GM18498 (cell line): ENCODE results near the gene PLXNA4.
"Not testable (repeated sequence)": the region's sequence is repeated elsewhere in the genome, so short reads cannot be mapped to it uniquely, and the experiment has no call there.

Experiments used
- ATAC-seq: cut with Tn5 transposase; IDR thresholded peaks from one replicate; pipeline ENCODE4 v1.9.1; 2021; ENCODE audit warnings: mild to moderate bottlenecking, moderate library complexity; ENCODE audit not compliant: unreplicated experiment

The PLXNA4 gene

GRCh38 chr7:132398253-132398925 lies 177.9 kb downstream of the PLXNA4 start:
- ATAC-seq: no peak

- no peak for ATAC-seq
Observed at GRCh38 chr7:132397070-132397469, 179.2 kb downstream of the PLXNA4 start.

GRCh38 chr7:132395361-132395760 lies 180.9 kb downstream of the PLXNA4 start:
- ATAC-seq: no peak

GRCh38 chr7:132394283-132395198 lies 181.7 kb downstream of the PLXNA4 start:
- ATAC-seq: no peak

- ATAC-seq: no peak
Observed at GRCh38 chr7:132393789-132394261, 182.4 kb downstream of the PLXNA4 start.

GRCh38 chr7:132392713-132393112 lies 183.6 kb downstream of the PLXNA4 start:
- no peak for ATAC-seq

GRCh38 chr7:132390705-132391104 lies 185.6 kb downstream of the PLXNA4 start:
- ATAC-seq: no peak

- ATAC-seq: not testable (repeated sequence)
Observed at GRCh38 chr7:132390049-132390448, 186.2 kb downstream of the PLXNA4 start.

GRCh38 chr7:132388688-132389087 lies 187.6 kb downstream of the PLXNA4 start:
- no peak for ATAC-seq

GRCh38 chr7:132387596-132387995 lies 188.7 kb downstream of the PLXNA4 start:
- ATAC-seq: no peak

GRCh38 chr7:132386201-132386681 lies 190.0 kb downstream of the PLXNA4 start:
- ATAC-seq: no peak

GRCh38 chr7:132383962-132384361 lies 192.3 kb downstream of the PLXNA4 start:
- ATAC-seq: no peak

GRCh38 chr7:132381742-132382472 lies 194.4 kb downstream of the PLXNA4 start:
- ATAC-seq: no peak

GRCh38 chr7:132380059-132380458 lies 196.2 kb downstream of the PLXNA4 start:
- ATAC-seq: no peak

- no peak for ATAC-seq
Observed at GRCh38 chr7:132379292-132379691, 197.0 kb downstream of the PLXNA4 start.

GRCh38 chr7:132377703-132378584 lies 198.3 kb downstream of the PLXNA4 start:
- ATAC-seq: no peak

- no peak for ATAC-seq
Observed at GRCh38 chr7:132377015-132377414, 199.3 kb downstream of the PLXNA4 start.

GRCh38 chr7:132376361-132377013 lies 199.8 kb downstream of the PLXNA4 start:
- no peak for ATAC-seq

GRCh38 chr7:132373879-132374278 lies 202.4 kb downstream of the PLXNA4 start:
- ATAC-seq: no peak

- no peak for ATAC-seq
Observed at GRCh38 chr7:132373041-132373440, 203.2 kb downstream of the PLXNA4 start.
